Right lung (tissue), 5 donors: ENCODE data around the gene RBL2. TPM values are rescaled to one million over a fixed set of nuclear protein-coding genes. Genes with fewer than 3 reads are reported as not detected.
"Not testable (repeated sequence)": the region's sequence is repeated elsewhere in the genome, so short reads cannot be mapped to it uniquely, and the experiment has no call there.

ENCODE experiments used
- DNase-seq, 2 donors: peaks; one replicate each; pipeline ENCODE4 v3.0.0-alpha.2; 2013
- polyA plus RNA-seq, 5 donors: library from polyadenylated mRNA; unstranded; fragments of 120-200 nt; gene quantifications; one replicate each; pipeline versions ENCODE4 v1.2.1 to v1.2.3, GENCODE V29; 2013; ENCODE audit warnings: inconsistent platforms in 1 of 5, low replicate concordance in 1 of 5; ENCODE audit not compliant: insufficient read length in 5 of 5, insufficient read depth in 1 of 5

RBL2 gene
- polyA plus RNA-seq, 5 donors: 68.3 to 119 (median 106) TPM

- no peak for DNase-seq
Observed at GRCh38 chr16:53530046-53530445, 95.8 kb downstream of the RBL2 start.

GRCh38 chr16:53530741-53531140 lies 96.5 kb downstream of the RBL2 start:
- DNase-seq: no peak

GRCh38 chr16:53534206-53534605 lies 99.9 kb downstream of the RBL2 start:
- DNase-seq: no peak

- no peak for DNase-seq
Observed at GRCh38 chr16:53537626-53538025, 103.4 kb downstream of the RBL2 start.

GRCh38 chr16:53539346-53539745 lies 105.1 kb downstream of the RBL2 start:
- not testable (repeated sequence) for DNase-seq

- not testable (repeated sequence) for DNase-seq
Observed at GRCh38 chr16:53539759-53540718, 105.8 kb downstream of the RBL2 start.

Other genes starting within 250 kb of the RBL2 start
- 10 to 100 TPM; 41.0 to 58.7 (median 53.8) TPM for gene AKTIP, start 68.7 kb downstream of the RBL2 start, polyA plus RNA-seq